Measurements from ENCODE around the gene VPS9D1. TPM values are rescaled to one million over a fixed set of nuclear protein-coding genes. Genes with fewer than 3 reads are reported as not detected.
A peak's percentile ranks its signal among the peaks of the same experiment; 100 is the strongest.

Gene VPS9D1
- polyA plus RNA-seq, 2 of the 4 experiments (the other 2 are of a cell fraction), result 2.1 to 5.4 TPM

GRCh38 chr16:89720551-89720812 is 216 bp downstream of the VPS9D1 start:
- DNase-seq (ENCODE audit: low read depth in 1 of 2, low spot score in 1 of 2), result no peak
- ChIA-PET POLR2A (interaction anchor here (1.0 to 1.9 kb wide), 3 partner anchors 14 to 202 kb away, joined by 3 to 14 read pairs (median 5); partner anchors contain the start of genes TCF25 and TUBB3), CTCF (interaction anchor here (6.8 kb wide), 1 partner anchor 15 kb away, joined by 77 read pairs; no protein-coding TSS in a partner anchor)
- FAIRE-seq, result no peak
- ATAC-seq, result peak; percentile 9 to 17; a peak in 5 of 6 replicates
- no peak for TF ChIP-seq CBX8 (IDR thresholded peaks at IDR 0.05)
- TF ChIP-seq JUNB (IDR thresholded peaks at IDR 0.05), result no peak
- no peak for TF ChIP-seq HOXB13 (CRISPR knock-in tag; IDR thresholded peaks at IDR 0.05; ENCODE audit: low read depth)
- no peak for TF ChIP-seq CEBPB (IDR thresholded peaks at IDR 0.05)
- TF ChIP-seq ZSCAN20 (CRISPR knock-in tag; IDR thresholded peaks at IDR 0.05), result no peak
- no peak for TF ChIP-seq RAD21 (conservative IDR thresholded peaks at IDR 0.05 in 1 of 2, IDR thresholded peaks at IDR 0.05 in 1 of 2)
- TF ChIP-seq KDM5A (IDR thresholded peaks at IDR 0.05), result no peak
- TF ChIP-seq CHD2 (IDR thresholded peaks at IDR 0.05; ENCODE audit: low read length, partially characterized antibody), result peak; percentile 2
- Histone ChIP-seq H3K9me3 (no peaks in the 10 kb centered on the region), H3K4me2 (peak overlapping the region; percentile 98), H3K4me3 (peak overlapping the region; percentile 94), H3K4me1 (peaks cover 32% of the 10 kb centered on the region), H3K27ac (peak overlapping the region; percentile 96 to 99)
- 3% methylated on average over 7 of the region's 29 CpGs for WGBS (ENCODE audit: missing lambda C conversion rate)

GRCh38 chr16:89717688-89718505 is 2.8 kb downstream of the VPS9D1 start:
- ChIA-PET CTCF (interaction anchor here (1.1 to 6.8 kb wide), 6 partner anchors 9 to 142 kb away, joined by 3 to 77 read pairs (median 7); no protein-coding TSS in a partner anchor), POLR2A (interaction anchor here (1.5 kb wide), 1 partner anchor 12 kb away, joined by 4 read pairs; no protein-coding TSS in a partner anchor)
- Histone ChIP-seq H3K4me3 (no peak overlapping the region), H3K4me2 (no peak overlapping the region), H3K9me3 (peaks cover 3% of the 10 kb centered on the region; the same call in 1 of the 3 replicates), H3K27ac (no peak overlapping the region), H3K4me1 (peaks cover 31% of the 10 kb centered on the region)
- no peak for ATAC-seq
- no peak for DNase-seq (ENCODE audit: low read depth in 1 of 2, low spot score in 1 of 2)
- WGBS (ENCODE audit: missing lambda C conversion rate), result 82% methylated on average over 24 of the region's 24 CpGs
- no peak for FAIRE-seq
- TF ChIP-seq RAD21 (conservative IDR thresholded peaks at IDR 0.05 in 1 of 2, IDR thresholded peaks at IDR 0.05 in 1 of 2) (no peak), ATOH8 (CRISPR knock-in tag; IDR thresholded peaks at IDR 0.05; ENCODE audit: low read depth) (no peak), HOXB13 (CRISPR knock-in tag; IDR thresholded peaks at IDR 0.05; ENCODE audit: low read depth) (no peak)

- no peak for FAIRE-seq
- ChIA-PET POLR2A (no interaction called here), CTCF (interaction anchor here (1.1 to 6.8 kb wide), 5 partner anchors 8 to 144 kb away, joined by 3 to 77 read pairs (median 6); no protein-coding TSS in a partner anchor)
- 93% methylated on average over 22 of the region's 29 CpGs for WGBS (ENCODE audit: missing lambda C conversion rate)
- no peak for TF ChIP-seq RAD21 (conservative IDR thresholded peaks at IDR 0.05 in 1 of 2, IDR thresholded peaks at IDR 0.05 in 1 of 2)
- no peak for TF ChIP-seq TP53 (CRISPR knock-in tag; IDR thresholded peaks at IDR 0.05)
- no peak for TF ChIP-seq HEYL (CRISPR knock-in tag; IDR thresholded peaks at IDR 0.05)
- TF ChIP-seq ZNF302 (CRISPR knock-in tag; IDR thresholded peaks at IDR 0.05), result no peak
- no peak for TF ChIP-seq FOSB (CRISPR knock-in tag; IDR thresholded peaks at IDR 0.05)
- no peak for TF ChIP-seq TFCP2L1 (CRISPR knock-in tag; IDR thresholded peaks at IDR 0.05)
- TF ChIP-seq MAX (IDR thresholded peaks at IDR 0.05), result no peak
- no peak for TF ChIP-seq USF2 (IDR thresholded peaks at IDR 0.05)
- TF ChIP-seq NR3C1 (IDR thresholded peaks at IDR 0.05), result no peak
- TF ChIP-seq CHD2 (IDR thresholded peaks at IDR 0.05; ENCODE audit: low read length, partially characterized antibody), result no peak
- DNase-seq (ENCODE audit: low read depth in 1 of 2, low spot score in 1 of 2), result no peak
- H3K27ac ChIP-seq, result no peak overlapping the region
- peaks cover 28% of the 10 kb centered on the region for H3K4me1 ChIP-seq
- H3K9me3 ChIP-seq, result peaks cover 3% of the 10 kb centered on the region; the same call in 1 of the 3 replicates
- no peak overlapping the region for H3K4me3 ChIP-seq
- ATAC-seq, result no peak
- no peak overlapping the region for H3K4me2 ChIP-seq
These were observed 3.6 kb downstream of the VPS9D1 start for GRCh38 chr16:89716916-89717687.

Measured in A549 (cell line).